ENCODE data around the gene DPM3. TPM values are rescaled to one million over a fixed set of nuclear protein-coding genes. Genes with fewer than 3 reads are reported as not detected.

The DPM3 gene
- total and polyA plus RNA-seq, 2 experiments from 2014 or later = 13.6 to 71.4 TPM

GRCh38 chr1:155178441-155179111, 38.2 kb upstream of the DPM3 start:
- Histone ChIP-seq H3K4me2 (no peak overlapping the region), H2AFZ (no peak overlapping the region), H3K27ac (ENCODE audit: low read depth) (no peak overlapping the region), H3K27me3 (ENCODE audit: insufficient read depth) (no peaks in the 10 kb centered on the region), H3K9me2 (ENCODE audit: insufficient read depth) (no peaks in the 10 kb centered on the region), H4K20me1 (replicated peaks; ENCODE audit: insufficient read depth) (no peaks in the 10 kb centered on the region), H3K79me2 (replicated peaks; ENCODE audit: insufficient read depth) (0 out of 2 replicates have a peak, but pooled peaks cover 3% of the 10 kb centered on the region), H3F3A (replicated peaks; ENCODE audit: low read depth) (peaks cover 11% of the 10 kb centered on the region; the same call in 1 of the 2 replicates), H3K4me3 (no peak overlapping the region), H3K4me1 (ENCODE audit: insufficient read depth) (peaks cover 10% of the 10 kb centered on the region; the same call in 1 of the 2 replicates), H3K36me3 (ENCODE audit: insufficient read depth) (peaks cover 20% of the 10 kb centered on the region; the same call in 1 of the 2 replicates)
- Mint-ChIP-seq H3K9me3 (no peaks in the 10 kb centered on the region; the same call in 2 of the 3 replicates), H3K27me3 (ENCODE audit: insufficient read depth, low read depth, poor library complexity) (peaks cover 11% of the 10 kb centered on the region), H3K36me3 (ENCODE audit: low read depth) (peaks cover 52% of the 10 kb centered on the region), H3K27ac (no peak overlapping the region), H3K4me3 (no peak overlapping the region), H3K4me1 (peaks cover 17% of the 10 kb centered on the region)
- TF ChIP-seq CREB1 (CRISPR knock-in tag; IDR thresholded peaks at IDR 0.05; ENCODE audit: low read depth) (no peak), ZNF114 (CRISPR knock-in tag; IDR thresholded peaks at IDR 0.05) (no peak), POLR2AphosphoS5 (IDR thresholded peaks at IDR 0.05; ENCODE audit: low read depth) (no peak), EZH2phosphoT487 (IDR thresholded peaks at IDR 0.05; ENCODE audit: unreplicated experiment) (no peak), JUNB (IDR thresholded peaks at IDR 0.05; ENCODE audit: unreplicated experiment) (no peak), EZH2 (IDR thresholded peaks at IDR 0.05; ENCODE audit: low read depth, unreplicated experiment) (no peak), STAT1 (IDR thresholded peaks at IDR 0.05; ENCODE audit: unreplicated experiment) (no peak)
- TF ChIP-seq, protein P1, sequence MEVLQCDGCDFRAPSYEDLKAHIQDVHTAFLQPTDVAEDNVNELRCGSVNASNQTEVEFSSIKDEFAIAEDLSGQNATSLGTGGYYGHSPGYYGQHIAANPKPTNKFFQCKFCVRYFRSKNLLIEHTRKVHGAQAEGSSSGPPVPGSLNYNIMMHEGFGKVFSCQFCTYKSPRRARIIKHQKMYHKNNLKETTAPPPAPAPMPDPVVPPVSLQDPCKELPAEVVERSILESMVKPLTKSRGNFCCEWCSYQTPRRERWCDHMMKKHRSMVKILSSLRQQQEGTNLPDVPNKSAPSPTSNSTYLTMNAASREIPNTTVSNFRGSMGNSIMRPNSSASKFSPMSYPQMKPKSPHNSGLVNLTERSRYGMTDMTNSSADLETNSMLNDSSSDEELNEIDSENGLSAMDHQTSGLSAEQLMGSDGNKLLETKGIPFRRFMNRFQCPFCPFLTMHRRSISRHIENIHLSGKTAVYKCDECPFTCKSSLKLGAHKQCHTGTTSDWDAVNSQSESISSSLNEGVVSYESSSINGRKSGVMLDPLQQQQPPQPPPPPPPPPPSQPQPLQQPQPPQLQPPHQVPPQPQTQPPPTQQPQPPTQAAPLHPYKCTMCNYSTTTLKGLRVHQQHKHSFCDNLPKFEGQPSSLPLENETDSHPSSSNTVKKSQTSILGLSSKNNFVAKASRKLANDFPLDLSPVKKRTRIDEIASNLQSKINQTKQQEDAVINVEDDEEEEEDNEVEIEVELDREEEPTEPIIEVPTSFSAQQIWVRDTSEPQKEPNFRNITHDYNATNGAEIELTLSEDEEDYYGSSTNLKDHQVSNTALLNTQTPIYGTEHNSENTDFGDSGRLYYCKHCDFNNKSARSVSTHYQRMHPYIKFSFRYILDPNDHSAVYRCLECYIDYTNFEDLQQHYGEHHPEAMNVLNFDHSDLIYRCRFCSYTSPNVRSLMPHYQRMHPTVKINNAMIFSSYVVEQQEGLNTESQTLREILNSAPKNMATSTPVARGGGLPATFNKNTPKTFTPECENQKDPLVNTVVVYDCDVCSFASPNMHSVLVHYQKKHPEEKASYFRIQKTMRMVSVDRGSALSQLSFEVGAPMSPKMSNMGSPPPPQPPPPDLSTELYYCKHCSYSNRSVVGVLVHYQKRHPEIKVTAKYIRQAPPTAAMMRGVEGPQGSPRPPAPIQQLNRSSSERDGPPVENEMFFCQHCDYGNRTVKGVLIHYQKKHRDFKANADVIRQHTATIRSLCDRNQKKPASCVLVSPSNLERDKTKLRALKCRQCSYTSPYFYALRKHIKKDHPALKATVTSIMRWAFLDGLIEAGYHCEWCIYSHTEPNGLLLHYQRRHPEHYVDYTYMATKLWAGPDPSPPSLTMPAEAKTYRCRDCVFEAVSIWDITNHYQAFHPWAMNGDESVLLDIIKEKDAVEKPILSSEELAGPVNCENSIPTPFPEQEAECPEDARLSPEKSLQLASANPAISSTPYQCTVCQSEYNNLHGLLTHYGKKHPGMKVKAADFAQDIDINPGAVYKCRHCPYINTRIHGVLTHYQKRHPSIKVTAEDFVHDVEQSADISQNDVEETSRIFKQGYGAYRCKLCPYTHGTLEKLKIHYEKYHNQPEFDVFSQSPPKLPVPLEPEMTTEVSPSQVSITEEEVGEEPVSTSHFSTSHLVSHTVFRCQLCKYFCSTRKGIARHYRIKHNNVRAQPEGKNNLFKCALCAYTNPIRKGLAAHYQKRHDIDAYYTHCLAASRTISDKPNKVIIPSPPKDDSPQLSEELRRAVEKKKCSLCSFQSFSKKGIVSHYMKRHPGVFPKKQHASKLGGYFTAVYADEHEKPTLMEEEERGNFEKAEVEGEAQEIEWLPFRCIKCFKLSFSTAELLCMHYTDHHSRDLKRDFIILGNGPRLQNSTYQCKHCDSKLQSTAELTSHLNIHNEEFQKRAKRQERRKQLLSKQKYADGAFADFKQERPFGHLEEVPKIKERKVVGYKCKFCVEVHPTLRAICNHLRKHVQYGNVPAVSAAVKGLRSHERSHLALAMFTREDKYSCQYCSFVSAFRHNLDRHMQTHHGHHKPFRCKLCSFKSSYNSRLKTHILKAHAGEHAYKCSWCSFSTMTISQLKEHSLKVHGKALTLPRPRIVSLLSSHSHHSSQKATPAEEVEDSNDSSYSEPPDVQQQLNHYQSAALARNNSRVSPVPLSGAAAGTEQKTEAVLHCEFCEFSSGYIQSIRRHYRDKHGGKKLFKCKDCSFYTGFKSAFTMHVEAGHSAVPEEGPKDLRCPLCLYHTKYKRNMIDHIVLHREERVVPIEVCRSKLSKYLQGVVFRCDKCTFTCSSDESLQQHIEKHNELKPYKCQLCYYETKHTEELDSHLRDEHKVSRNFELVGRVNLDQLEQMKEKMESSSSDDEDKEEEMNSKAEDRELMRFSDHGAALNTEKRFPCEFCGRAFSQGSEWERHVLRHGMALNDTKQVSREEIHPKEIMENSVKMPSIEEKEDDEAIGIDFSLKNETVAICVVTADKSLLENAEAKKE (CRISPR knock-in tag; IDR thresholded peaks at IDR 0.05) = no peak
- DNase-seq (ENCODE audit: low spot score) (no peak), ATAC-seq (no peak)
